Gastrocnemius medialis (tissue), 4 donors: ENCODE data around the gene GP9. TPM values are rescaled to one million over a fixed set of nuclear protein-coding genes. Genes with fewer than 3 reads are reported as not detected.
A peak's percentile ranks its signal among the peaks of the same experiment; 100 is the strongest.
"Not testable (repeated sequence)": the region's sequence is repeated elsewhere in the genome, so short reads cannot be mapped to it uniquely, and the experiment has no call there.

Experiments
- ATAC-seq, 2 donors: fragments of 150-250 bp; one replicate each; pipeline ENCODE4 v1.9.1; 2016
- DNase-seq, 2 donors: peaks; one replicate each; pipeline ENCODE4 v3.0.0-alpha.2; 2019
- H3K27ac ChIP-seq, 4 donors: fragments of 200-600 bp; sonication (generic); 1 replicate in 1 of 4; 2 replicates in 3 of 4; pipeline ENCODE4 v1.5.1; 2016 to 2018; ENCODE audit warnings: mild to moderate bottlenecking in 2 of 4, moderate library complexity in 1 of 4
- H3K27me3 ChIP-seq, 3 donors: fragments of 200-600 bp; sonication (generic) in 2 of 3; 1 replicate in 1 of 3; 2 replicates in 2 of 3; pipeline versions ENCODE4 v1.5.1 to v1.6.0; 2016 to 2019; ENCODE audit warnings: mild to moderate bottlenecking in 1 of 3, moderate library complexity in 1 of 3
- H3K36me3 ChIP-seq, 2 donors: fragments of 200-600 bp; sonication (generic) in 1 of 2; one replicate each; pipeline ENCODE4 v1.5.1; 2017 to 2018
- H3K4me1 ChIP-seq, 2 donors: fragments of 200-600 bp; sonication (generic) in 1 of 2; one replicate each; pipeline ENCODE4 v1.5.1; 2016 to 2017; ENCODE audit warnings: mild to moderate bottlenecking in 2 of 2
- H3K4me3 ChIP-seq, 4 donors: fragments of 200-600 bp; sonication (generic) in 3 of 4; 1 replicate in 1 of 4; 2 replicates in 3 of 4; pipeline ENCODE4 v1.5.1; 2016 to 2019; ENCODE audit warnings: mild to moderate bottlenecking in 2 of 4
- H3K9me3 ChIP-seq, 3 donors: fragments of 200-600 bp; sonication (generic) in 2 of 3; 1 replicate in 1 of 3; 2 replicates in 2 of 3; pipeline ENCODE4 v1.5.1; 2016 to 2019
- POLR2A ChIP-seq, 2 donors: fragments of 450-650 bp; IDR thresholded peaks; one replicate each; pipeline ENCODE4 v1.6.1; 2017; ENCODE audit warnings: antibody characterized with exemption in 2 of 2, mild to moderate bottlenecking in 2 of 2, moderate library complexity in 2 of 2
- in situ Hi-C, 4 donors: fragments of 200-750 bp; cut with MboI; loops; one replicate each; pipeline versions ENCODE4 v1.15.0 to v1.8.0; 2017; ENCODE audit warnings: low sequenced_read_pairs in 4 of 4
- intact Hi-C: fragments of 100-400 bp; cut with DNase I; formaldehyde crosslinking; loops from one replicate; pipeline ENCODE4 v1.15.1; 2023; ENCODE audit warnings: low total_unique reads
- total RNA-seq, 4 donors: library from RNA; depleted of rRNA; stranded (reverse); fragments of >200 nt; gene quantifications; one replicate each; pipeline versions ENCODE4 v1.1.0 to v1.2.3, GENCODE V29; 2016
- TF ChIP-seq, protein P1 (sequence below), 5 experiments: fragments of 450-650 bp in 3 of 5; fragments of 200-600 bp in 2 of 5; sonication (generic) in 2 of 5; IDR thresholded peaks in 4 of 5; conservative IDR thresholded peaks in 1 of 5; 1 replicate in 4 of 5; 2 replicates in 1 of 5; pipeline ENCODE4 v1.5.1; 2016 to 2019; ENCODE audit warnings: antibody characterized with exemption in 5 of 5, mild to moderate bottlenecking in 3 of 5, moderate library complexity in 3 of 5

GP9 gene
- total RNA-seq, 4 donors from 2014 or later: 0.42 TPM; not detected in 3

DNA sequence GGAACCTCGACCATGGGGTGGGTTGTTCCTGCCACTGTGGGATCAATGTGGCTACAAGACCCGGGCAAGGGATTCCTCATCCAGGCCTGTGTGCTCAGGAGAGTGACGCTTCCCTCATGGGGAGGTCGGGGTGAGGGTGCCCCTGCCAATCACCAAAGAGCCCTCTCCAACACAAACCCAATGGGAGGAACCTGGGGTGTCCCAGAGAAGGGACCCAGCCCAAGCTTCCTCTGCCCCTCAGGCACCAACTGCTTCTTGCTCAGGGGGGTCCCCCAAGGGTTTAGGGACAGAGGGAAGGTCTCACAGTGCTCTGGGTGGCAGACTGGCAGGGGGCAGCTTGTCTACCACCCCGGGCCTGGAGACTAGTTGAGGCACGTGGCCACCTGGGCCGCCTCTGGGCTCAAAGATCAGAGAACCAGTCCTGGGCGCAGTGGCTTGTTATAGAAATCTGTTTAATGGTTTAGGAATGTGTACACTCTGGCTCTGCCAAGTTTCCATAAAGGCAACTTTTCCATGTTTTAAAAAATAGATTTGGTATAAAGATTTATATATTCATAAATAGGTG, 26.6 kb downstream of the GP9 start:
- H3K36me3 ChIP-seq: peaks cover 0 to 10% of the 10 kb centered on the region in 2 donors
- H3K4me1 ChIP-seq: peaks cover 6 to 7% of the 10 kb centered on the region in 2 donors
- no peak overlapping the region for H3K4me3 ChIP-seq
- in situ Hi-C loops (loop anchor here in 1 of 4 donors (25.0 kb wide), 1 partner anchor 125 kb away; no protein-coding TSS in a partner anchor), intact Hi-C loops (no loop called here)
- no peaks in the 10 kb centered on the region for H3K27me3 ChIP-seq
- ATAC-seq (peak in 1 of 2 donors; percentile 54), DNase-seq (no peak)
- no peaks in the 10 kb centered on the region for H3K9me3 ChIP-seq
- TF ChIP-seq, protein P1, sequence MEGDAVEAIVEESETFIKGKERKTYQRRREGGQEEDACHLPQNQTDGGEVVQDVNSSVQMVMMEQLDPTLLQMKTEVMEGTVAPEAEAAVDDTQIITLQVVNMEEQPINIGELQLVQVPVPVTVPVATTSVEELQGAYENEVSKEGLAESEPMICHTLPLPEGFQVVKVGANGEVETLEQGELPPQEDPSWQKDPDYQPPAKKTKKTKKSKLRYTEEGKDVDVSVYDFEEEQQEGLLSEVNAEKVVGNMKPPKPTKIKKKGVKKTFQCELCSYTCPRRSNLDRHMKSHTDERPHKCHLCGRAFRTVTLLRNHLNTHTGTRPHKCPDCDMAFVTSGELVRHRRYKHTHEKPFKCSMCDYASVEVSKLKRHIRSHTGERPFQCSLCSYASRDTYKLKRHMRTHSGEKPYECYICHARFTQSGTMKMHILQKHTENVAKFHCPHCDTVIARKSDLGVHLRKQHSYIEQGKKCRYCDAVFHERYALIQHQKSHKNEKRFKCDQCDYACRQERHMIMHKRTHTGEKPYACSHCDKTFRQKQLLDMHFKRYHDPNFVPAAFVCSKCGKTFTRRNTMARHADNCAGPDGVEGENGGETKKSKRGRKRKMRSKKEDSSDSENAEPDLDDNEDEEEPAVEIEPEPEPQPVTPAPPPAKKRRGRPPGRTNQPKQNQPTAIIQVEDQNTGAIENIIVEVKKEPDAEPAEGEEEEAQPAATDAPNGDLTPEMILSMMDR (IDR thresholded peaks at IDR 0.05 in 4 of 5, conservative IDR thresholded peaks at IDR 0.05 in 1 of 5): no peak
- no peak for TF ChIP-seq POLR2A (IDR thresholded peaks at IDR 0.05)
- H3K27ac ChIP-seq: peak overlapping the region; percentile 50 to 70 (median 52)

DNA sequence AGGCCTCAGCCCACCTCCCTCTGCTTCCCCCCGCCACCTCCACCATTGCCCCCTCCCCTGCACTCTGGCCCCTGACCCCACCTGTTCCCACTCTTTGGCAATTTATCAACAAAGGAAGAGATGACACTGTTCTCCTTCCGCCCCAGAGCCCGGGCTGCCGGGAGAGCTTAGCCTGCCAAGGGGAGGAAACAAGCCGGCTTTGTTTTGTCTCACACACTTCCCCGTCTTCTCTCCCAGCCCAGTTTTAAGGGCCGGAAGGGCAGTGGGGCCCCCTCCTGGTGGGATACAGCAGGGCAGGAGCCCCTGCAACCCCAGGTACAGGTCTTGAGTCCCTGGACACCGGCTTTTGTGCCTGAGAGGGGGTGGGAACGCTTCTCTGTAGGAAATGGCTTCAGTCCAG, 27.3 kb downstream of the GP9 start:
- H3K9me3 ChIP-seq, H3K27ac ChIP-seq, H3K4me1 ChIP-seq, H3K27me3 ChIP-seq, intact Hi-C loops, H3K4me3 ChIP-seq: not testable (repeated sequence)
- ATAC-seq (peak; percentile 66 to 80), DNase-seq (peak in 1 of 2 donors; percentile 25)
- H3K36me3 ChIP-seq: peaks cover 0 to 12% of the 10 kb centered on the region in 2 donors
- in situ Hi-C loops: loop anchor here in 1 of 4 donors (25.0 kb wide), 1 partner anchor 126 kb away; no protein-coding TSS in a partner anchor

DNA sequence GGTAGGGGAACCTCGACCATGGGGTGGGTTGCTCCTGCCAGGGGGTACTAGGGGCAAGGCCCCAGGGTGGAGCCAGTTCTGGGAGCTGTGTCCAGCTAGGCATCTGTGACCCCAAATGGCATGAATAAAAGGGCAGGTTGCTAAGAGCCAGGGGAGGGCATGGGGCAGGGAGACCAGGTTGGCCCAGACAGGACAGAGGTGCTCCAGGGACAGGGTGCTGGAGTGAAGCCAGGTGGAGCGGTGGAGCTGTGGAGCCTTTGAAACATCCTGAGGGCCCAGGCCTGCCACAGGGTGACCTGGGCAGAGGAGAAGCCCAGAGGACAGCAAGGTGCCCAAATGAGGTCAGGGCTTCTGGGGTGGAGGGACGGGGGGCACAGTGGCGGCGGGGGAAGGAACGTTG, 27.7 kb downstream of the GP9 start:
- H3K27ac ChIP-seq, DNase-seq, H3K4me1 ChIP-seq, H3K4me3 ChIP-seq, H3K9me3 ChIP-seq, H3K27me3 ChIP-seq, intact Hi-C loops: not testable (repeated sequence)
- peaks cover 0 to 12% of the 10 kb centered on the region in 2 donors for H3K36me3 ChIP-seq
- in situ Hi-C loops: loop anchor here in 1 of 4 donors (25.0 kb wide), 1 partner anchor 126 kb away; no protein-coding TSS in a partner anchor
- peak in 1 of 2 donors; percentile 9 for ATAC-seq

DNA sequence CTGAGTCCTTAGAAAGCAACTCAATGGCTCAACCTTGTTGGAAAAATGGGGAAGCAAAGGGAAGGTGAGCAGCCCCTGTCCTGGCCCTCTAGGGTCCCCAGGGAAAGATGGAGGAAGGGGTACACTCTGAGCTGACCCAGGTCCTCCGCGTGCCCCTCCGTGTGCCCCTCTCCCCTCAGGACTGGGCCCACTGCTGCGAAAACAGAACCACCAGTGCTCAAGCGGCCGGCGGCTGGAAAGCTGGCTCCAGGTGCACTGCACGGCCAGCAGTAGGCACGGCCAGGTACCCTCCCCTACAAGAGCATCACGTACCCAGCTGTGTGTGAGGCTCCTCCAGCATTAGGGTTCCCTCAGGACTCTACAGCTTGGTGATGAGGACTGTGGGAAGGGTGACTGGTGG, 34.7 kb downstream of the GP9 start:
- no peaks in the 10 kb centered on the region for H3K4me1 ChIP-seq
- intact Hi-C loops: no loop called here
- in situ Hi-C loops: loop anchor here in 1 of 4 donors (25.0 kb wide), 1 partner anchor 133 kb away; no protein-coding TSS in a partner anchor
- H3K36me3 ChIP-seq: peaks cover 0 to 21% of the 10 kb centered on the region in 2 donors
- H3K27me3 ChIP-seq: no peaks in the 10 kb centered on the region
- H3K4me3 ChIP-seq: no peak overlapping the region
- no peak overlapping the region for H3K27ac ChIP-seq
- H3K9me3 ChIP-seq: no peaks in the 10 kb centered on the region
- no peak for ATAC-seq
- TF ChIP-seq POLR2A (IDR thresholded peaks at IDR 0.05): no peak
- TF ChIP-seq, protein P1 (IDR thresholded peaks at IDR 0.05 in 4 of 5, conservative IDR thresholded peaks at IDR 0.05 in 1 of 5): no peak
- no peak for DNase-seq

DNA sequence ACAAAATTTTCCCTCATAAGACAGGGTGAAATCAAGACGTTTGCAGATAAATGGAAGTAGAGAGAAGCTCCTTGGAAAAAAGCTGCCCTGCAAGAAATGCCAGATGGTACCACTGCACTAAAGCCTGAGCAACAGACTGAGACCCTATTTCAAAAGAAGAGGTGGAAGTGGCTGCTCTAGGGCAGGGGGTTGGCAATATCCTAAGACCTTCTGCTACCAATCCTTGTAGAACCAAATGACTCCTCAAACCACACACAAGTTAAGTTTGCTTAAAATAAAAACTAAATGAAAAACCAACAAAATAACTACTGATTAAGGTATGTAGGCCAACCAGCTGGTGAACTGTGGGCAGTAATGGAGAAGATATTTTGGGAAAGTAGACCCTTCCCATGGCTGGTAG, 39.7 kb downstream of the GP9 start:
- H3K36me3 ChIP-seq: peaks cover 0 to 5% of the 10 kb centered on the region in 2 donors
- in situ Hi-C loops (no loop called here), intact Hi-C loops (no loop called here)
- no peak for DNase-seq
- TF ChIP-seq, protein P1 (IDR thresholded peaks at IDR 0.05 in 4 of 5, conservative IDR thresholded peaks at IDR 0.05 in 1 of 5): no peak
- TF ChIP-seq POLR2A (IDR thresholded peaks at IDR 0.05): no peak
- ATAC-seq: no peak
- no peak overlapping the region for H3K4me3 ChIP-seq
- H3K4me1 ChIP-seq: no peaks in the 10 kb centered on the region
- no peak overlapping the region for H3K27ac ChIP-seq
- no peaks in the 10 kb centered on the region for H3K27me3 ChIP-seq
- no peaks in the 10 kb centered on the region for H3K9me3 ChIP-seq
